Activated CD8-positive, alpha-beta memory T cell treated with anti-CD3 and anti-CD28 coated beads for 24 hours (primary cell): ENCODE measurements around the gene BRCC3.
A peak's percentile ranks its signal among the peaks of the same experiment; 100 is the strongest.

Experiments
- DNase-seq: peaks from one replicate; pipeline ENCODE4 v3.0.0-alpha.2; 2020

The BRCC3 gene

GRCh38 chrX:155070975-155071693 is at the start of gene BRCC3, which contains the start of the genes CMC4 and MTCP1:
Gene BRCC3, plus strand, starts transcription at chrX:155071508. Its CDS starts 20 bp downstream, at chrX:155071528.
Gene CMC4, minus strand, starts transcription at chrX:155071136. Its CDS starts 7,113 bp downstream, at chrX:155064023.
Gene MTCP1, minus strand, starts transcription at chrX:155071136. Its CDS starts 5,126 bp downstream, at chrX:155066010.
- peak; percentile 87 for DNase-seq

- no peak for DNase-seq
Observed at GRCh38 chrX:155022585-155022984, 48.7 kb upstream of the BRCC3 start, which contains the start of gene F8. Gene F8, minus strand, starts transcription at chrX:155022723. Its CDS starts 171 bp downstream, at chrX:155022552.

- DNase-seq: no peak
Observed at GRCh38 chrX:155023907-155024833, 47.1 kb upstream of the BRCC3 start.

GRCh38 chrX:155026420-155026726 is 44.9 kb upstream of the BRCC3 start:
- DNase-seq: no peak

GRCh38 chrX:155026727-155027508 is 44.4 kb upstream of the BRCC3 start, which contains the start of gene FUNDC2:
Gene FUNDC2, plus strand, starts transcription at chrX:155026844. Its CDS starts 95 bp downstream, at chrX:155026939.
- peak; percentile 92 for DNase-seq

- DNase-seq: no peak
Observed at GRCh38 chrX:155027509-155028066, 43.7 kb upstream of the BRCC3 start.

GRCh38 chrX:155028129-155028528 is 43.2 kb upstream of the BRCC3 start:
- no peak for DNase-seq

GRCh38 chrX:155028877-155029291 is 42.4 kb upstream of the BRCC3 start:
- DNase-seq: no peak

GRCh38 chrX:155031657-155032056 is 39.7 kb upstream of the BRCC3 start:
- DNase-seq: no peak

- DNase-seq: no peak
Observed at GRCh38 chrX:155035688-155036087, 35.6 kb upstream of the BRCC3 start.

- DNase-seq: no peak
Observed at GRCh38 chrX:155046129-155046810, 25.0 kb upstream of the BRCC3 start.

GRCh38 chrX:155046811-155047528 is 24.3 kb upstream of the BRCC3 start:
- DNase-seq: no peak

GRCh38 chrX:155048977-155049619 is 22.2 kb upstream of the BRCC3 start:
- peak; percentile 61 for DNase-seq

- no peak for DNase-seq
Observed at GRCh38 chrX:155052738-155053498, 18.4 kb upstream of the BRCC3 start.

GRCh38 chrX:155053656-155054055 is 17.7 kb upstream of the BRCC3 start:
- no peak for DNase-seq

GRCh38 chrX:155054255-155054654 is 17.1 kb upstream of the BRCC3 start:
- DNase-seq: no peak

GRCh38 chrX:155055494-155055893 is 15.8 kb upstream of the BRCC3 start:
- no peak for DNase-seq

GRCh38 chrX:155056471-155056870 is 14.8 kb upstream of the BRCC3 start:
- DNase-seq: no peak

GRCh38 chrX:155056877-155057792 is 14.2 kb upstream of the BRCC3 start:
- DNase-seq: peak; percentile 75
